Measurements from ENCODE around the gene MDK. TPM values are rescaled to one million over a fixed set of nuclear protein-coding genes. Genes with fewer than 3 reads are reported as not detected.

MDK gene
- total and polyA plus RNA-seq, 2 of the 13 experiments (the other 11 are each of a cell fraction or from before 2014, with no cell fraction given): 312 to 407 TPM

- no peak for TF ChIP-seq KIAA2018 (CRISPR knock-in tag; IDR thresholded peaks at IDR 0.05; ENCODE audit: borderline replicate concordance)
- no peak for TF ChIP-seq JUND (CRISPR knock-in tag; IDR thresholded peaks at IDR 0.05)
- no peak for TF ChIP-seq ZNF296 (CRISPR knock-in tag; conservative IDR thresholded peaks at IDR 0.05)
- TF ChIP-seq ZSCAN20 (CRISPR knock-in tag; IDR thresholded peaks at IDR 0.05; ENCODE audit: borderline replicate concordance): no peak
- no peak for TF ChIP-seq MXD1 (CRISPR knock-in tag; IDR thresholded peaks at IDR 0.05)
Measured at GRCh38 chr11:46377290-46377689, 4.2 kb upstream of the MDK start (continued).

Data from HepG2 (cell line).